Measurements from ENCODE around the gene SLC8A1. TPM values are rescaled to one million over a fixed set of nuclear protein-coding genes. Genes with fewer than 3 reads are reported as not detected.

Gene SLC8A1
- total RNA-seq, 3 donors from 2014 or later, result 8.2 to 14.2 (median 12.2) TPM

DNA sequence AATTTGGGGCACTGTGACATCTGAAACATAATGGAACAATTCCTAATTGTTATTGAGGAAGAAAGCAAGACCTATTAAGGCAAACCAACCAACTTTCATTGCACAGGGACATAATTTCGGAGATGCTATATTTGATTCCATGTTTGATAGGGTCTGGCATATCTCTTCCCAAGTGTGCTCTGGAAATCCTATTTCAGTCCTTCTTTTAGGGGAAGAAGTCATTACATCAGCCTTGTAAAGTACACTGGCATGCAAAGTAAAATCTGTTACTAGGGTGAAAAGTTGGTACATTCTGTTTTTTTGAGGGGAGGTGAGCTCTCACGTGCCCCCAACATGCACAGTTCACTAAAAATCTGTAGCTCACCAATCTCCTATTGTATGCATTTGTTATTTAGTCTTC, 172.4 kb downstream of the SLC8A1 start:
- DNase-seq (ENCODE audit: low spot score in 2 of 2), result no peak
- no peak overlapping the region for H3K4me3 ChIP-seq
- no peak overlapping the region for H3K27ac ChIP-seq
- H3K36me3 ChIP-seq, result no peaks in the 10 kb centered on the region
- intact Hi-C loops (cut with DNase I; ENCODE audit: low total_unique reads), result no loop called here
- H3K4me1 ChIP-seq, result no peaks in the 10 kb centered on the region
- no peak for TF ChIP-seq POLR2A (IDR thresholded peaks at IDR 0.05)
- no peak for TF ChIP-seq POLR2AphosphoS5 (IDR thresholded peaks at IDR 0.05)
- TF ChIP-seq, protein P1, sequence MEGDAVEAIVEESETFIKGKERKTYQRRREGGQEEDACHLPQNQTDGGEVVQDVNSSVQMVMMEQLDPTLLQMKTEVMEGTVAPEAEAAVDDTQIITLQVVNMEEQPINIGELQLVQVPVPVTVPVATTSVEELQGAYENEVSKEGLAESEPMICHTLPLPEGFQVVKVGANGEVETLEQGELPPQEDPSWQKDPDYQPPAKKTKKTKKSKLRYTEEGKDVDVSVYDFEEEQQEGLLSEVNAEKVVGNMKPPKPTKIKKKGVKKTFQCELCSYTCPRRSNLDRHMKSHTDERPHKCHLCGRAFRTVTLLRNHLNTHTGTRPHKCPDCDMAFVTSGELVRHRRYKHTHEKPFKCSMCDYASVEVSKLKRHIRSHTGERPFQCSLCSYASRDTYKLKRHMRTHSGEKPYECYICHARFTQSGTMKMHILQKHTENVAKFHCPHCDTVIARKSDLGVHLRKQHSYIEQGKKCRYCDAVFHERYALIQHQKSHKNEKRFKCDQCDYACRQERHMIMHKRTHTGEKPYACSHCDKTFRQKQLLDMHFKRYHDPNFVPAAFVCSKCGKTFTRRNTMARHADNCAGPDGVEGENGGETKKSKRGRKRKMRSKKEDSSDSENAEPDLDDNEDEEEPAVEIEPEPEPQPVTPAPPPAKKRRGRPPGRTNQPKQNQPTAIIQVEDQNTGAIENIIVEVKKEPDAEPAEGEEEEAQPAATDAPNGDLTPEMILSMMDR (IDR thresholded peaks at IDR 0.05), result no peak
- H3K9me3 ChIP-seq, result no peaks in the 10 kb centered on the region
- H3K27me3 ChIP-seq, result no peaks in the 10 kb centered on the region

DNA sequence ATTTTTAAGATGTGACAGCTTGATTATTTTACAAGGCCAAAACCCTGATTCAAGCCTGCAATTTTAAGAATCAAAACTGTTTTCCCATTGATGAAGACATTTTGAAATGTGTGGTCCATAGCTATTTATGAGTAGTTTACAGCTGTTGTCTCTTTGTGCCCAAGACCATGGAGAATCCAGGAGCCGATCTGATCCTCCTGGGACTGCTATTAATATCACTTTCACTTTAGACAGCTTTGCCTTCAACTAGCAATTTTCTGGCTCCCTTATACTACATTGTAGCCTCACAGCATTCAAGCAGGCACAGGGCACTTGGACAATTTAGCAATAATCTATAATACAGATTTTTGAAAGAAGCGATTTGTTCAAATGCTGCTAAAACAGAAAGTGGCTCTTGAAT, 172.9 kb downstream of the SLC8A1 start:
- no peak overlapping the region for H3K27ac ChIP-seq
- no peak overlapping the region for H3K4me3 ChIP-seq
- no peaks in the 10 kb centered on the region for H3K36me3 ChIP-seq
- no peaks in the 10 kb centered on the region for H3K27me3 ChIP-seq
- intact Hi-C loops (cut with DNase I; ENCODE audit: low total_unique reads), result no loop called here
- no peak for DNase-seq (ENCODE audit: low spot score in 2 of 2)
- TF ChIP-seq POLR2AphosphoS5 (IDR thresholded peaks at IDR 0.05) (no peak), POLR2A (IDR thresholded peaks at IDR 0.05) (no peak)
- TF ChIP-seq, protein P1 (IDR thresholded peaks at IDR 0.05), result no peak
- H3K4me1 ChIP-seq, result no peaks in the 10 kb centered on the region
- no peaks in the 10 kb centered on the region for H3K9me3 ChIP-seq

DNA sequence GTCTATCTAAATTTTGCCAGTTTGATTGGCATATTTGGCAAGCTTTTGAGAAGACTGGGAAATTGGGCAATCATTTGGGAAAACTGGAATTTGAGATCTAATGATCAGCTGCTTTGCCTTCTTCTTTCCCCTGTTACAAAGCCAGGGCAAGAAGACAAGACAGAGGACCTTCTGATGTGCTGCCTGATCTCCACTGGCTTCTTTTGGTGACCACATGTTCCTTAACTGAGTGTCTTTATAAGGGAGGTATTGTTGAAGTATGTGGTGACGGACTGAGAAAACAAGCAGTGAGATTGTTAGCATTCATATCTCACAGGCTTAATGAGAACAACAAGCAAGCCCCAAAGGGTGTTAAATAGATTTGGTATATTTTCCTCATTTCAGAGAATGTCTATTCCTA, 175.8 kb downstream of the SLC8A1 start:
- no peaks in the 10 kb centered on the region for H3K27me3 ChIP-seq
- no peak overlapping the region for H3K4me3 ChIP-seq
- no peaks in the 10 kb centered on the region for H3K9me3 ChIP-seq
- DNase-seq (ENCODE audit: low spot score in 2 of 2), result no peak
- TF ChIP-seq POLR2A (IDR thresholded peaks at IDR 0.05), result no peak
- TF ChIP-seq, protein P1 (IDR thresholded peaks at IDR 0.05), result no peak
- no peak for TF ChIP-seq POLR2AphosphoS5 (IDR thresholded peaks at IDR 0.05)
- no peak overlapping the region for H3K27ac ChIP-seq
- intact Hi-C loops (cut with DNase I; ENCODE audit: low total_unique reads), result no loop called here
- no peaks in the 10 kb centered on the region for H3K4me1 ChIP-seq
- H3K36me3 ChIP-seq, result no peaks in the 10 kb centered on the region

DNA sequence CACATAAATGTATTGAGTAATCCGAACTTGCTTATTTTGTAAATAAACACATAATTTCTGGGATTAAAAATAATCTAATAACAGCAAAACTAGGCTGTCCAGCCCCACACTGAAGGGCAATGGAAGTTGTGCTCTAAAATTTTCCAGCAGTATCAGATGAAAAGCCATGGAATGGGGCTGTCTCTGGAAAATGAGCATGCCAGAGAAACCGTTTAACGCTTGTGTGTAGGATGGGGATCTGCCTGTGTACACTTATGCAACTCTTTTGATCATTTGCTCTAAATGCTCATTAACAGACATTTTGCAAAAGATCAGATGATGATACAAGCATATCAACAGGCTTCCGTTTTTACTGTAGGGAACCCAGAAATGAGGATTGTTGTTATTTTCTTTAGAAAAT, 177.6 kb downstream of the SLC8A1 start:
- no peak overlapping the region for H3K27ac ChIP-seq
- DNase-seq (ENCODE audit: low spot score in 2 of 2), result no peak
- TF ChIP-seq POLR2AphosphoS5 (IDR thresholded peaks at IDR 0.05), result no peak
- TF ChIP-seq POLR2A (IDR thresholded peaks at IDR 0.05), result no peak
- TF ChIP-seq, protein P1 (IDR thresholded peaks at IDR 0.05), result no peak
- H3K9me3 ChIP-seq, result no peaks in the 10 kb centered on the region
- no peaks in the 10 kb centered on the region for H3K4me1 ChIP-seq
- H3K36me3 ChIP-seq, result no peaks in the 10 kb centered on the region
- no peak overlapping the region for H3K4me3 ChIP-seq
- intact Hi-C loops (cut with DNase I; ENCODE audit: low total_unique reads), result no loop called here
- no peaks in the 10 kb centered on the region for H3K27me3 ChIP-seq

DNA sequence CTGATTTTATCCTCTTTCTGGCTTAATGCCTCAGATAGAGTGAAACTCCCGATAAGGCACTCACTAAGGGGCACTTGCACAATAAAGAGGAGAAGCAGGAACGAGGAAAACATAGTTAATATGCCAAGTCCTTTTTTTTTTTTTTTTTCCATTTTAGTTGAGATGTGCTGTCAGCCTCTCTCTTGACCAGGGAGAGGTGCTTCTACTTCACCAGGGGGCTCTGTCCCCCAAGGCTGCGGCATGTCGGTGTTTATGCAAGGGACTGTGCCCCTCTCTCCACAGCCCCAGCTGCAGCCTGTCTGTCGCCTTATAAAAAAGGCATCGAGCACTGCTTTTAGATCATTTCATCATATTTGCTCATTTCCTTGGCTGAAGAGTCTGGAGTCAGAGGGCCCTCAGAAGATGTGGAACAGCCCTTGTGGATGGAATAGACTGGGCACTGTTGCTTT, 178.1 kb downstream of the SLC8A1 start:
- DNase-seq (ENCODE audit: low spot score in 2 of 2), result no peak
- H3K4me1 ChIP-seq, result no peaks in the 10 kb centered on the region
- H3K36me3 ChIP-seq, result no peaks in the 10 kb centered on the region
- H3K4me3 ChIP-seq, result no peak overlapping the region
- TF ChIP-seq, protein P1 (IDR thresholded peaks at IDR 0.05), result no peak
- TF ChIP-seq POLR2A (IDR thresholded peaks at IDR 0.05) (no peak), POLR2AphosphoS5 (IDR thresholded peaks at IDR 0.05) (no peak)
- no peaks in the 10 kb centered on the region for H3K9me3 ChIP-seq
- intact Hi-C loops (cut with DNase I; ENCODE audit: low total_unique reads), result no loop called here
- H3K27me3 ChIP-seq, result no peaks in the 10 kb centered on the region
- H3K27ac ChIP-seq, result no peak overlapping the region

Data from breast epithelium (tissue), 4 donors.